ENCODE measurements around the gene CTSK. TPM values are rescaled to one million over a fixed set of nuclear protein-coding genes. Genes with fewer than 3 reads are reported as not detected.

The CTSK gene
- total RNA-seq, 1 experiment from 2014 or later: 6.4 TPM

DNA sequence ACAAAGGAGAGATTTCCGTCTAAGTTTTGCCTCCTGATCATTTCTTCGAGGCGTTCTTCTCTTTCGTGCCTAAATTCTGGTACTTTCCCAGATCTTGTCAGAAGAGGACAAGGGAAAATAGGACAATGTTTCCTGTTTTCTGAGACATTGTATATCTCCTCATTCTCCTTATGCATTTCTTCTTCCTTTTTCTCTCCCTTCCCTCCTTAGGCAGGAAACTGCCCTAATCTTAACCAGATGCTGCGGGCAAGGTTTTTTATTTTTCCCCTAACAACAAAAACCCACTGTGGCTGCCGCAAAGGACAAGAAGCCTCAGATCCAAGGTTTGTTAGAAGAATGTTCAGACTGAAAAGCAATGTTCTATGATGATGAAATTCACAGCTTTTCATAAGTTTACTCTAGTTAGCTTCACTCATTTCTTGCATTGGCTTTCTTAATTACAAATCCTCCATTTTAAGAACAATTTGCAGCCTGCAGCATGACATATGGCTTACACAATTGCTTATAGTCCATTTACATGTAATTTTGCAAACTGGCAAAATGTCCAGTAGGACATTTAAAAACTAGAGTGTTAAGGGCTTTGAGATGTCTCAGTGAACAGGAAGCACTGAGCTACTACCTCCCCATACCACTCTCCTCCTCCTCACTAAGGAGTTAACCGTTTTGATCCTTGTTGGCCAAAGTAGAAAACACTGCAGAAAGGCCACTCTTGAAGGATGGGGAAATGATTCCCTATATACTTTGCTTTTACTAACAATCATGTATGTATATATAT is 624 bp downstream of the CTSK start:
- TF ChIP-seq, protein P1, sequence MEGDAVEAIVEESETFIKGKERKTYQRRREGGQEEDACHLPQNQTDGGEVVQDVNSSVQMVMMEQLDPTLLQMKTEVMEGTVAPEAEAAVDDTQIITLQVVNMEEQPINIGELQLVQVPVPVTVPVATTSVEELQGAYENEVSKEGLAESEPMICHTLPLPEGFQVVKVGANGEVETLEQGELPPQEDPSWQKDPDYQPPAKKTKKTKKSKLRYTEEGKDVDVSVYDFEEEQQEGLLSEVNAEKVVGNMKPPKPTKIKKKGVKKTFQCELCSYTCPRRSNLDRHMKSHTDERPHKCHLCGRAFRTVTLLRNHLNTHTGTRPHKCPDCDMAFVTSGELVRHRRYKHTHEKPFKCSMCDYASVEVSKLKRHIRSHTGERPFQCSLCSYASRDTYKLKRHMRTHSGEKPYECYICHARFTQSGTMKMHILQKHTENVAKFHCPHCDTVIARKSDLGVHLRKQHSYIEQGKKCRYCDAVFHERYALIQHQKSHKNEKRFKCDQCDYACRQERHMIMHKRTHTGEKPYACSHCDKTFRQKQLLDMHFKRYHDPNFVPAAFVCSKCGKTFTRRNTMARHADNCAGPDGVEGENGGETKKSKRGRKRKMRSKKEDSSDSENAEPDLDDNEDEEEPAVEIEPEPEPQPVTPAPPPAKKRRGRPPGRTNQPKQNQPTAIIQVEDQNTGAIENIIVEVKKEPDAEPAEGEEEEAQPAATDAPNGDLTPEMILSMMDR (IDR thresholded peaks at IDR 0.05; ENCODE audit: unreplicated experiment): no peak
- H3K4me1 Mint-ChIP-seq (ENCODE audit: insufficient read depth, unreplicated experiment): no peaks in the 10 kb centered on the region
- H3K9me3 Mint-ChIP-seq (ENCODE audit: unreplicated experiment): no peaks in the 10 kb centered on the region
- BruUV-seq (replicated peaks): no TSS peak
- CTCF ChIA-PET: interaction anchor here (0.6 to 2.6 kb wide), 7 partner anchors 10 to 547 kb away, joined by 3 to 15 read pairs (median 3); no protein-coding TSS in a partner anchor
- DNase-seq (ENCODE audit: unreplicated experiment): no peak
- H3K27me3 Mint-ChIP-seq (ENCODE audit: insufficient read depth, unreplicated experiment): no peaks in the 10 kb centered on the region
- no peak overlapping the region for H3K27ac Mint-ChIP-seq (ENCODE audit: low read depth, unreplicated experiment)
- no peak overlapping the region for H3K4me3 Mint-ChIP-seq (ENCODE audit: unreplicated experiment)
- intact Hi-C loops (cut with micrococcal nuclease): no loop called here
- POLR2A ChIA-PET: interaction anchor here (1.1 to 2.1 kb wide), 3 partner anchors 8 to 178 kb away, joined by 3 to 5 read pairs (median 3); partner anchors contain the start of gene ENSA
- H3K36me3 Mint-ChIP-seq (ENCODE audit: insufficient read depth, unreplicated experiment): peaks cover 50% of the 10 kb centered on the region

DNA sequence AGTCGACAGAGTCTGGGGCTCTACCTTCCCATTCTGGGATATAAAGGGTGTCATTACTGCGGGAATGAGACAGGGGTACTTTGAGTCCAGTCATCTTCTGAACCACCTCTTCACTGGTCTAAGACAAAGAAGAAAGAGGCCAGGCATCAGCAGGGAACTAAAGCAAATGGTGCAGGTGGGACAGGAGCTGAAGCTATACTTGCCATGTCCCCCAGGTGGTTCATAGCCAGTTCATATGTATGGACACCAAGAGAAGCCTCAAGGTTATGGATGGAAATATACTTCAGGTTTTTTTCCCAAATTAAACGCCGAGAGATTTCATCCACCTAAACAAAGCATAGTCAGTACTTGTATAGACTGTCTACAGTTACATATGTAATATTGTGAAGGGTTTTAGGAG is 2.2 kb downstream of the CTSK start:
- peaks cover 57% of the 10 kb centered on the region for H3K36me3 Mint-ChIP-seq (ENCODE audit: insufficient read depth, unreplicated experiment)
- no peaks in the 10 kb centered on the region for H3K9me3 Mint-ChIP-seq (ENCODE audit: unreplicated experiment)
- no peak overlapping the region for H3K4me3 Mint-ChIP-seq (ENCODE audit: unreplicated experiment)
- no peak for DNase-seq (ENCODE audit: unreplicated experiment)
- intact Hi-C loops (cut with micrococcal nuclease): no loop called here
- no peaks in the 10 kb centered on the region for H3K4me1 Mint-ChIP-seq (ENCODE audit: insufficient read depth, unreplicated experiment)
- no peaks in the 10 kb centered on the region for H3K27me3 Mint-ChIP-seq (ENCODE audit: insufficient read depth, unreplicated experiment)
- no TSS peak for BruUV-seq (replicated peaks)
- no peak overlapping the region for H3K27ac Mint-ChIP-seq (ENCODE audit: low read depth, unreplicated experiment)
- POLR2A ChIA-PET: interaction anchor here (0.6 to 1.1 kb wide), 4 partner anchors 10 to 204 kb away, joined by 3 to 4 read pairs (median 3); partner anchors contain the start of gene ENSA
- CTCF ChIA-PET: interaction anchor here (0.6 to 0.7 kb wide), 3 partner anchors 10 to 228 kb away, joined by 3 read pairs; no protein-coding TSS in a partner anchor
- TF ChIP-seq, protein P1 (IDR thresholded peaks at IDR 0.05; ENCODE audit: unreplicated experiment): no peak

DNA sequence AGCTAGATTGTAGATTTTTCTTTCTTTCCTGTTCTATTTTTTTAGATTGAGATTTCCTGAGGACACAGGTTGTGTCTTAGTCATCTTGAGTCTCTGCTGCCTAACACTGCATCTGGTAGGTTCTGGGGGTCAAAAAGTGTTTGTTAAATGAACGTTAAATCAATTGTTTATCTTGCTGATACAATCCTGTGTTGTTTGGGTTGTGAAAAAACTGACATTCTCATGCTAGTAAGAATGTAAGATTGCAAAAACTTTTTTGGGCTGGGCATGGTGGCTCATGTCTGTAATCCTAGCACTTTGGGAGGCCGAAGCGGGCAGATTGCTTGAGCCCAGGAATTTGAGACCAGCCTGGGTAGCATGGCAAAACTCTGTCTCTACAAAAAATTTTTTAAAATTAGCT is 3.4 kb downstream of the CTSK start:
- no TSS peak for BruUV-seq (replicated peaks)
- intact Hi-C loops (cut with micrococcal nuclease): no loop called here
- ChIA-PET POLR2A (interaction anchor here (0.6 to 1.4 kb wide), 4 partner anchors 8 to 920 kb away, joined by 3 to 5 read pairs (median 4); no protein-coding TSS in a partner anchor), CTCF (interaction anchor here (0.6 to 1.8 kb wide), 2 partner anchors 8 to 126 kb away, joined by 3 to 13 read pairs; no protein-coding TSS in a partner anchor)
- DNase-seq (ENCODE audit: unreplicated experiment): peak; percentile 19
- Mint-ChIP-seq H3K27ac (ENCODE audit: low read depth, unreplicated experiment) (no peak overlapping the region), H3K4me3 (ENCODE audit: unreplicated experiment) (no peak overlapping the region), H3K27me3 (ENCODE audit: insufficient read depth, unreplicated experiment) (no peaks in the 10 kb centered on the region), H3K4me1 (ENCODE audit: insufficient read depth, unreplicated experiment) (no peaks in the 10 kb centered on the region), H3K36me3 (ENCODE audit: insufficient read depth, unreplicated experiment) (peaks cover 45% of the 10 kb centered on the region), H3K9me3 (ENCODE audit: unreplicated experiment) (no peaks in the 10 kb centered on the region)
- TF ChIP-seq, protein P1 (IDR thresholded peaks at IDR 0.05; ENCODE audit: unreplicated experiment): no peak

DNA sequence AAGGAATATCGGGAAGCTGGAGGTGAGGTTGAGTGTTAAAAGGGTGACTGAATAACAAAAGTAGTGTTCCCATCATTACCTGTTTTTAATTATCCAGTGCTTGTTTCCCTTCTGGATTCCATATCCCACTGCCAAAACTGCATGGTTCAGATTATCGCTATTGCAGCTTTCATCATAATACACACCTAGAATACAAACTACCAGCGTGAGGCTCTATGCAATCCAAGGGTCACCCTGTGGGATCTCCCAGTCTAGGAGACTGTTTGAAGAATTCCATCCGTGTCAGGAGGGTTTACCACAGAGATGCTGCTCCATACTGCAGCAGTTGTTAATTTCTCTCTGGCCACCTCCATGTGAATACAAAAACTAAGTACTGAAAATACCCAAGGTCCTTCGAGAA is 9.0 kb downstream of the CTSK start:
- H3K4me3 Mint-ChIP-seq (ENCODE audit: unreplicated experiment): no peak overlapping the region
- H3K36me3 Mint-ChIP-seq (ENCODE audit: insufficient read depth, unreplicated experiment): peaks cover 71% of the 10 kb centered on the region
- POLR2A ChIA-PET: interaction anchor here (0.9 to 1.9 kb wide), 3 partner anchors 9 to 30 kb away, joined by 3 to 5 read pairs (median 4); partner anchors contain the start of gene CTSK
- no peak for DNase-seq (ENCODE audit: unreplicated experiment)
- H3K27me3 Mint-ChIP-seq (ENCODE audit: insufficient read depth, unreplicated experiment): no peaks in the 10 kb centered on the region
- TF ChIP-seq, protein P1 (IDR thresholded peaks at IDR 0.05; ENCODE audit: unreplicated experiment): no peak
- no TSS peak for BruUV-seq (replicated peaks)
- intact Hi-C loops (cut with micrococcal nuclease): no loop called here
- CTCF ChIA-PET: interaction anchor here (0.6 to 2.5 kb wide), 4 partner anchors 14 to 451 kb away, joined by 3 to 9 read pairs (median 3); no protein-coding TSS in a partner anchor
- no peaks in the 10 kb centered on the region for H3K4me1 Mint-ChIP-seq (ENCODE audit: insufficient read depth, unreplicated experiment)
- H3K9me3 Mint-ChIP-seq (ENCODE audit: unreplicated experiment): no peaks in the 10 kb centered on the region
- no peak overlapping the region for H3K27ac Mint-ChIP-seq (ENCODE audit: low read depth, unreplicated experiment)
